Mesangial cell (primary cell): Measurements from ENCODE around the gene SLC11A2. TPM values are rescaled to one million over a fixed set of nuclear protein-coding genes. Genes with fewer than 3 reads are reported as not detected.

Experiments used
- total RNA-seq: library from RNA; depleted of rRNA; stranded (reverse); fragments of >200 nt; gene quantifications from 2 replicates; pipeline ENCODE4 v1.2.3, GENCODE V29; 2015

Gene SLC11A2
- total RNA-seq: 19.9 and 30.3 TPM in 2 replicates

DNA sequence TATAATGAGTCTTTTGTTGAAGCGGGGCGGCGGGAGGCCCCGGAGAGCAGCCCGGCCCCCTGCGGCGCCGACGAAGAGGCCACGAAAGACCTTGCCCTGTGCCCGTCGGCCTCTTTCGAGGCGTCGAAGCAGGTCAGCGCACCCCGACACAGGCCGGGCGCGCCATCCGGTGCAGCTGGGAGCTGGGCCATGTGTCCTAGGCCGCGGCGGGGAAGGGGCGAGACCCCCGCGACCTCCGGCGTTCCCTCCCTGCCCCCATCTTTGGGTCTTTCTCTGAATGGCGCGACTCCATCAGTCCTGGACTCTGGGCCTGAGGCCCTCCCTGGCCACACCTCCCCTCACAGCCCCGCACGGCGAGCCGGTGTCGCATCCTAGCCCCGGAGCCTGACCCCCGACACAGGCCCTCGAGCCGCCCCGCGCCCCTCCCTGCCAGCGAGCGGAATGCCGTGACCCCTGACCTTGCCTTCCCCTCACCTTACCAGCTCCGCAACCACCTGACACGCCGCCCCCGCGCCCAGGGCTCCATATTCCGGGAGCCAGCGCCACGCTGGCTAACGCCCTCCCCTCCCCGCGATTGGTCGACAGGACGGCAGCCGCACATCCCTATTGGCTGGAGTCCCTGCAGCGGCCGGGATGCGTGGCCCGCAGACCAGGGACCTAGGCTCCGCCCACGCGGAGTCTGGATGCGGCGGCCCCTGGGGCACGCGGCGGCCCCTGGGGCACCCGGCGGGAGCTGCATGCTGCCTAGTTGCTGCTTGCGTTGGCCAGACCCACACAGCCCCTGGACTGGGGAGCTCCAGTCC lies at the start of gene SLC11A2:
Gene SLC11A2, minus strand, starts transcription at position 549 of the 803 bp plus-strand sequence. CDS start 15,656 bp downstream, outside the sequence.

DNA sequence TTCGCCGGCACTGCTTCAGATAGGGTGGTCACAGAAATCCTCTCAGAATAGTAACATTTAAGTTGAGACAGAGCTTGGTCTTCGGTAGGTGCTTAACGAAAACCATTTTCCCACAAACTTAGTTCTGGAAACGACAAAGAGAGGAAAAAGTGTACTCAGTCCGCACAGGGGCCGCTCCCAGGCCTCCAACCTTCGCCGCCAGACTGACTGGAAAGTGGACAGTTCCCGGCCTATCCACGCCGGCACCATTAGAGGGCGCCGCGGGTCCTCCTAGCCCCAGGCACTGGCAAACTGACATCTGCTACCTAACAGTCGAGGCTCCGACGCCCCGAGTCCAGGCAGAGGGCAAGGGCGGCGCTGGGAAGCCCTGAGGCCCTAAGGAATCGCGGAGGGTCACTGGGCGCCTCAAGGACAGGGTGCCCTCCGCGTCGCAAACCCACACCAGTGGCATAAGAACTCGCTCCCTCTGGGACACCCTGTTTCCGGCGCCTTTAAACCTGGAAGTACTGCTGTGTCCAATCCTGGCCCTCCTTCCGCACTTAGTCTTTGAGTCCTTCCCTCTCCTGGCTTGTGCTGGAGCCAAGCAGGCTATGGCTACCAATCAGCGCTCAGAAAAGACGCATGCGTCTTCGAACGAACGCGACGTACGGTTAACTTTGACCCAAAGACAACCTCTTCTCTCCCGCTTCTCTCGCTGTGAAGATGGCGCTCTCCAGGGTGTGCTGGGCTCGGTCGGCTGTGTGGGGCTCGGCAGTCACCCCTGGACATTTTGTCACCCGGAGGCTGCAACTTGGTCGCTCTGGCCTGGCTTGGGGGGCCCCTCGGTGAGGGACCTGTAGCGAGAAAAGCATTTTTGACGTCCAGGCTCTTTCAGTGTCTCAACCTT lies 21.7 kb upstream of the SLC11A2 start, which contains the start of gene LETMD1:
Gene LETMD1, plus strand, starts transcription at position 673 of the 886 bp plus-strand sequence. Its CDS starts 30 bp downstream, at position 703.

DNA sequence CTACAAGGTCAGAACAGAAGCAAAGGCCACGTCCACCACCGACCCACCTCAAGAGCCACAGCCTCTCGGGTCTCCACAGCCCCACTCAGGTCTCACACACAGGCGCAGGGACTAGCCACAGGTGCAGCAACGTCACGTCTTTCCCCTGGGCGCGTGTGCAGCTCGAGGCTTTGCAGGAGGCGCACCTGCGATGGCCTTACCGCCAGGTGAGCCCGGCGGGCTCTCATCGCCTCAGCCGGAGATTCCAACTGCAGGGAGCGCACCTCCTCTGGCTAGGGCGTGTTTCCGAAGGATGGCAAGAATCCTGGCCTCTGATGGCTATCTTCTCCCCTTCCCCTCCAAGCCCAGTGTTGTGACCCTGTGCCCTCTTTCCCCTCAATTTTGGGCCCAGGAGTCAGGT lies 73.7 kb downstream of the SLC11A2 start, which contains the start of gene HIGD1C:
Gene HIGD1C, plus strand, starts transcription at position 35 of the 400 bp plus-strand sequence. CDS start 1,455 bp downstream, outside the sequence.

Other genes with a start within 250 kb of the SLC11A2 start
- gene TMPRSS12, start 183.5 kb downstream of the SLC11A2 start, total RNA-seq: not detected in 2 replicates
- not detected in 2 replicates for gene HIGD1C, start 73.8 kb downstream of the SLC11A2 start, total RNA-seq
- gene LETMD1, start 21.9 kb upstream of the SLC11A2 start, total RNA-seq: 20.4 and 39.9 TPM in 2 replicates
- gene CSRNP2, start 57.2 kb upstream of the SLC11A2 start, total RNA-seq: 19.5 and 20.9 TPM in 2 replicates
- 8.2 and 8.5 TPM in 2 replicates for gene TFCP2, start 146.8 kb upstream of the SLC11A2 start, total RNA-seq
- gene POU6F1, start 191.7 kb upstream of the SLC11A2 start, total RNA-seq: 6.5 and 8.5 TPM in 2 replicates
- 242 and 371 TPM in 2 replicates for gene DAZAP2, start 212.4 kb upstream of the SLC11A2 start, total RNA-seq
- 24.0 and 25.9 TPM in 2 replicates for gene SMAGP, start 244.0 kb upstream of the SLC11A2 start, total RNA-seq